NCI-H526 treated with DMSO at 0.1 percent for 48 hours (cell line): ENCODE measurements around the gene GGNBP2.
"Not testable (repeated sequence)": the region's sequence is repeated elsewhere in the genome, so short reads cannot be mapped to it uniquely, and the experiment has no call there.

ENCODE experiments used
- DNase-seq: peaks from one replicate; lab custom pipeline; 2025; lab: John Stamatoyannopoulos, UW

GGNBP2 gene

GRCh38 chr17:36544307-36545076 lies at the start of gene GGNBP2:
Gene GGNBP2 (plus strand): TSS chr17:36544919. CDS start chr17:36545725, 806 bp downstream.
- DNase-seq = peak; percentile 70

- no peak for DNase-seq
Measured at GRCh38 chr17:36495076-36495578, 49.6 kb upstream of the GGNBP2 start.

GRCh38 chr17:36496018-36496789 lies 48.5 kb upstream of the GGNBP2 start:
- DNase-seq = no peak

- DNase-seq = no peak
Measured at GRCh38 chr17:36498155-36498554, 46.6 kb upstream of the GGNBP2 start.

GRCh38 chr17:36498560-36499300 lies 46.0 kb upstream of the GGNBP2 start:
- DNase-seq = no peak

- DNase-seq = no peak
Measured at GRCh38 chr17:36500745-36501225, 43.9 kb upstream of the GGNBP2 start.

- no peak for DNase-seq
Measured at GRCh38 chr17:36501351-36501750, 43.4 kb upstream of the GGNBP2 start.

GRCh38 chr17:36501963-36502362 lies 42.8 kb upstream of the GGNBP2 start:
- no peak for DNase-seq

- no peak for DNase-seq
Measured at GRCh38 chr17:36503456-36504155, 41.1 kb upstream of the GGNBP2 start.

GRCh38 chr17:36504156-36504545 lies 40.6 kb upstream of the GGNBP2 start:
- no peak for DNase-seq

GRCh38 chr17:36505171-36505570 lies 39.5 kb upstream of the GGNBP2 start:
- no peak for DNase-seq

- DNase-seq = no peak
Measured at GRCh38 chr17:36506249-36506826, 38.4 kb upstream of the GGNBP2 start.

GRCh38 chr17:36506831-36507230 lies 37.9 kb upstream of the GGNBP2 start:
- no peak for DNase-seq

- DNase-seq = no peak
Measured at GRCh38 chr17:36507266-36507665, 37.5 kb upstream of the GGNBP2 start.

GRCh38 chr17:36508439-36508838 lies 36.3 kb upstream of the GGNBP2 start:
- DNase-seq = not testable (repeated sequence)

- no peak for DNase-seq
Measured at GRCh38 chr17:36509272-36509985, 35.3 kb upstream of the GGNBP2 start.

GRCh38 chr17:36510636-36511035 lies 34.1 kb upstream of the GGNBP2 start:
- no peak for DNase-seq

- DNase-seq = no peak
Measured at GRCh38 chr17:36511216-36511615, 33.5 kb upstream of the GGNBP2 start.

- DNase-seq = no peak
Measured at GRCh38 chr17:36512641-36513040, 32.1 kb upstream of the GGNBP2 start.

- DNase-seq = no peak
Measured at GRCh38 chr17:36514856-36515255, 29.9 kb upstream of the GGNBP2 start.

- DNase-seq = no peak
Measured at GRCh38 chr17:36515837-36516236, 28.9 kb upstream of the GGNBP2 start.
